PC-3 (cell line): Measurements from ENCODE around the gene ELK3. TPM values are rescaled to one million over a fixed set of nuclear protein-coding genes. Genes with fewer than 3 reads are reported as not detected.

Experiments
- ATAC-seq: fragments of 200-7000 bp; cut with Tn5 transposase; 2 replicates; pipeline ENCODE4 v1.9.1; 2020; ENCODE audit warnings: mild to moderate bottlenecking, moderate library complexity
- BruUV-seq: library from RNA; stranded (reverse); fragments of 400-500 nt; replicated peaks from 2 replicates; lab custom pipeline; 2021; lab: Mats Ljungman, UMichigan
- CTCF ChIA-PET: fragments of 300-600 bp; sonication (Branson Sonifier 250); formaldehyde crosslinking; loops from one replicate; lab custom pipeline; 2022; ENCODE audit warnings: antibody characterized with exemption; lab: Charles Lee
- POLR2A ChIA-PET: fragments of 300-600 bp; sonication (Branson Sonifier 250); formaldehyde crosslinking; loops from one replicate; lab custom pipeline; 2022; ENCODE audit warnings: antibody characterized with exemption; ENCODE audit not compliant: unreplicated experiment; lab: Charles Lee
- DNase-seq: peaks from one replicate; pipeline ENCODE4 v3.0.0-alpha.2; 2015
- H2AFZ ChIP-seq: fragments of 300-600 bp; sonication (generic); 2 replicates; pipeline ENCODE4 v1.6.0; 2016; ENCODE audit warnings: antibody characterized with exemption, low read length
- H3F3A ChIP-seq: fragments of 300-600 bp; sonication (generic); one replicate; pipeline ENCODE4 v1.6.0; 2017; ENCODE audit warnings: antibody characterized with exemption, low read length, control low read depth, mild to moderate bottlenecking; ENCODE audit not compliant: unreplicated experiment
- H3K27ac ChIP-seq: fragments of 300-600 bp; sonication (generic); 2 replicates; pipeline ENCODE4 v1.5.1; 2016; ENCODE audit warnings: mild to moderate bottlenecking, low read length
- H3K27me3 ChIP-seq: fragments of 300-600 bp; sonication (generic); 2 replicates; pipeline ENCODE4 v1.6.1; 2016; ENCODE audit warnings: low read length, mixed read lengths
- H3K36me3 ChIP-seq: fragments of 300-600 bp; sonication (generic); 2 replicates; pipeline ENCODE4 v1.6.1; 2016; ENCODE audit warnings: low read depth, mixed run types, low read length, mixed read lengths
- H3K4me1 ChIP-seq: fragments of 300-600 bp; sonication (generic); 2 replicates; pipeline ENCODE4 v1.5.1; 2016; ENCODE audit warnings: low read length; ENCODE audit not compliant: insufficient read depth
- H3K4me2 ChIP-seq: fragments of 300-600 bp; sonication (generic); 2 replicates; pipeline ENCODE4 v1.6.0; 2016; ENCODE audit warnings: low read length
- H3K4me3 ChIP-seq: fragments of 300-600 bp; sonication (generic); 2 replicates; pipeline ENCODE4 v1.5.1; 2016; ENCODE audit warnings: mild to moderate bottlenecking, low read length, mixed read lengths
- H3K79me2 ChIP-seq: fragments of 300-600 bp; sonication (generic); 2 replicates; pipeline ENCODE4 v1.6.1; 2017; ENCODE audit warnings: low read length, mixed read lengths
- H3K9ac ChIP-seq: fragments of 300-600 bp; sonication (generic); 2 replicates; pipeline ENCODE4 v1.6.0; 2016; ENCODE audit warnings: mild to moderate bottlenecking, low read length
- H3K9me2 ChIP-seq: fragments of 300-600 bp; sonication (generic); replicated peaks from 2 replicates; pipeline ENCODE4 v1.6.1; 2016; ENCODE audit warnings: mixed run types, low read length, mixed read lengths
- H3K9me3 ChIP-seq: fragments of 300-600 bp; sonication (generic); 2 replicates; pipeline ENCODE4 v1.6.1; 2016; ENCODE audit warnings: low read length, mixed read lengths
- H4K20me1 ChIP-seq: fragments of 300-600 bp; sonication (generic); 2 replicates; pipeline ENCODE4 v1.6.1; 2016; ENCODE audit warnings: low read length, mixed read lengths
- CTCF ChIP-seq: fragments of 300-600 bp; sonication (generic); conservative IDR thresholded peaks from 2 replicates; pipeline ENCODE4 v1.5.1; 2017; ENCODE audit warnings: antibody characterized with exemption, low read depth, mild to moderate bottlenecking, low read length
- EZH2 ChIP-seq: fragments of 300-600 bp; sonication (generic); IDR thresholded peaks from one replicate; pipeline ENCODE4 v1.6.1; 2017; ENCODE audit warnings: antibody characterized with exemption, mild to moderate bottlenecking, low read length; ENCODE audit not compliant: unreplicated experiment
- EZH2phosphoT487 ChIP-seq: fragments of 300-600 bp; sonication (generic); IDR thresholded peaks from 2 replicates; pipeline ENCODE4 v1.6.1; 2018; ENCODE audit warnings: mild to moderate bottlenecking, antibody characterized with exemption, low read length, borderline replicate concordance
- intact Hi-C: fragments of 100-400 bp; cut with micrococcal nuclease; formaldehyde crosslinking; loops from 2 replicates; pipeline ENCODE4 v1.9.0; 2023
- total RNA-seq: library from RNA; depleted of rRNA; stranded (reverse); fragments of >200 nt; gene quantifications from 2 replicates; pipeline ENCODE4 v1.2.3, GENCODE V29; 2014

Gene ELK3
- total RNA-seq, 1 experiment from 2014 or later = 16.2 TPM

- Histone ChIP-seq H3K27ac (no peak overlapping the region), H3K9me3 (no peaks in the 10 kb centered on the region), H3K27me3 (no peaks in the 10 kb centered on the region), H2AFZ (no peak overlapping the region), H3K79me2 (peaks cover 17% of the 10 kb centered on the region), H3K4me2 (no peak overlapping the region), H3K9me2 (no peaks in the 10 kb centered on the region), H3K9ac (no peak overlapping the region), H3K4me3 (no peak overlapping the region), H3F3A (no peaks in the 10 kb centered on the region), H4K20me1 (no peaks in the 10 kb centered on the region), H3K36me3 (peaks cover 15% of the 10 kb centered on the region), H3K4me1 (no peaks in the 10 kb centered on the region)
- CTCF ChIA-PET = no interaction called here
- DNase-seq (no peak), ATAC-seq (no peak)
- POLR2A ChIA-PET = no interaction called here
- no TSS peak for BruUV-seq
- intact Hi-C loops = no loop called here
- TF ChIP-seq EZH2 (no peak), CTCF (no peak), EZH2phosphoT487 (no peak)
These were observed 32.7 kb downstream of the ELK3 start for GRCh38 chr12:96226801-96227348.

- Histone ChIP-seq H3K4me3 (no peak overlapping the region), H3K4me1 (no peaks in the 10 kb centered on the region), H3K36me3 (peaks cover 15% of the 10 kb centered on the region), H2AFZ (no peak overlapping the region), H3K27ac (no peak overlapping the region), H3F3A (no peaks in the 10 kb centered on the region), H3K9ac (no peak overlapping the region), H3K9me3 (no peaks in the 10 kb centered on the region), H3K9me2 (no peaks in the 10 kb centered on the region), H4K20me1 (no peaks in the 10 kb centered on the region), H3K27me3 (no peaks in the 10 kb centered on the region), H3K4me2 (no peak overlapping the region), H3K79me2 (peaks cover 12% of the 10 kb centered on the region; the same call in 1 of the 2 replicates)
- no peak for DNase-seq
- POLR2A ChIA-PET = no interaction called here
- intact Hi-C loops = no loop called here
- CTCF ChIA-PET = no interaction called here
- no peak for ATAC-seq
- no peak for TF ChIP-seq EZH2phosphoT487
- no peak for TF ChIP-seq CTCF
- TF ChIP-seq EZH2 = no peak
- no TSS peak for BruUV-seq
These were observed 33.4 kb downstream of the ELK3 start for GRCh38 chr12:96227365-96228106.
